Measurements from ENCODE around the gene SCLY.
A peak's percentile ranks its signal among the peaks of the same experiment; 100 is the strongest.
"Not testable (repeated sequence)": the region's sequence is repeated elsewhere in the genome, so short reads cannot be mapped to it uniquely, and the experiment has no call there.

SCLY gene, protein sequence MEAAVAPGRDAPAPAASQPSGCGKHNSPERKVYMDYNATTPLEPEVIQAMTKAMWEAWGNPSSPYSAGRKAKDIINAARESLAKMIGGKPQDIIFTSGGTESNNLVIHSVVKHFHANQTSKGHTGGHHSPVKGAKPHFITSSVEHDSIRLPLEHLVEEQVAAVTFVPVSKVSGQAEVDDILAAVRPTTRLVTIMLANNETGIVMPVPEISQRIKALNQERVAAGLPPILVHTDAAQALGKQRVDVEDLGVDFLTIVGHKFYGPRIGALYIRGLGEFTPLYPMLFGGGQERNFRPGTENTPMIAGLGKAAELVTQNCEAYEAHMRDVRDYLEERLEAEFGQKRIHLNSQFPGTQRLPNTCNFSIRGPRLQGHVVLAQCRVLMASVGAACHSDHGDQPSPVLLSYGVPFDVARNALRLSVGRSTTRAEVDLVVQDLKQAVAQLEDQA

DNA sequence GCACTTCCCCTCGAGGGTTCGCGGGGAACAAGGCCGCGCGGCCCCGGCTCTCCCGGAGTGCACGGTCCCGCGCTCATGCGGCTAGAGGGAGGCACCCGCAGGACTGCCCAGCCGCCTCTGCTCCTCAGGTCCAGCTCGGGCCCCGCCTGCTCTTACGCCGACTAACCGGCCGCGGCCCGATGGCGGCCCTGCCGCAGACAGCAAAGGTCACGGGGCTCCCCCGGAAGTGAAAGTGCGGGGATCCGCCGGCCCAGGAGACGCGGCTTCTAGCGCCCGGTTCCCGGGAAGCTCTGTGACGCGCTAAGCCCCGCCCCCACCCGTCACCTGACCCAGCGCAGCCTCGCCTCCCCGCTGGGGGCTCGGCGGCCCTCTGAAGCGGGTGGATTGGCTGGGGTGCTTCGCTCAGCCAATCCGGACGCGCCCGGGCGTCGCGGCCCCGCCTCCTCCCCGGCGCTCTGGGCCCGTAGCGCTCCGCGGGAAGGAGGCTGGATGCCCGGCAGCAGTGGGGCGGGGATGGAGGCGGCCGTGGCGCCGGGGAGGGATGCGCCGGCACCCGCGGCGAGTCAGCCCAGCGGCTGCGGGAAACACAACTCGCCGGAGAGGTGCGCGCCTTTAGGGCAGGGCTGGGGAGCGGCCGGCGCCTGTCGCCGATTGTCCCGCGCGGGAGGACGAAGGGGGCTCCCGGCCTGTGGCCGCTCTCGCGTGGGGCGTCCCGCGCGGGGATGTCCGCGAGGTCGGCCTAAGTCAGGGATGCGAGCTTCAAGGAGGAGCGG is at the start of gene SCLY:
Gene SCLY (plus strand): TSS at position 460 of the 773 bp plus-strand sequence. CDS start 54 bp downstream, at position 514.
- peak; percentile 99 for DNase-seq

GRCh38 chr2:238013806-238014205 is 47.0 kb upstream of the SCLY start:
- no peak for DNase-seq

- DNase-seq = no peak
Observed at GRCh38 chr2:238015705-238016104, 45.1 kb upstream of the SCLY start.

DNA sequence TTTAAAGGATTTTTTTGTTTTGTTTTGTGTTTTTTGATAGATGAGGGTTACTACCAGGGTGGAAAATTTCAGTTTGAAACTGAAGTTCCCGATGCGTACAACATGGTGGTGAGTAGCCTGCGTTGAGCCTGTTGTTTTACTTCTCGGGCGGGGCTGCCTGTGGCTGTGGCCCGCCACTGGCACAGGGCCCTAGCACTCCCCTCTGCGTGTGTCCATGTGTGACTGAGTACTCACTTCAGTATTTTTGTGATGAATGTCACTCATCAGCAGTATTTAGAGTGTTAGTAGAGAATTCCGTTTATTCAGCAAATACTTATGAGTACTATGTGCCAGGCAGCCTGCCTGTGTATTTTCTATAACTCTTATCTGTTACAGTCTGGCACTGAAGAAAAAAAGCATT is 44.3 kb upstream of the SCLY start:
- no peak for DNase-seq

DNA sequence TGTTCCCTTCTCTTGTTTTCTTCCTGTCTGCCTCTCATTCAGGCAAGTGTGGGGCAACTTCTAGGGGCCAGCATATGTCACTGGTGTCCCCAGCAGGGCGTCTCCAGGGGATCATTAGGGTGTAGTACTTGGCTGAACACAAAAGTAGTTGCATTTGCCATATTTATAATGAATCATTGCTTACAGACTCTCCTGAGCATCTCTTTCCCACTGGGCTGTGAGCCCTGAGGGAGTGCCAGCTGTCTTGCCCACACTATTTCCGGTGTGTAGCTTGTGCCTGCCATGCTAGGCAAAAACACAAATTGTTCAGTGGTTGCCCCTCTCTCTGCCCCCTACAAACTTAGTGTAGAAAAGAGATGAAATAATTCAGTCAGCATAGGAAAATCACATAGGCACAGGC is 40.8 kb upstream of the SCLY start:
- no peak for DNase-seq

DNA sequence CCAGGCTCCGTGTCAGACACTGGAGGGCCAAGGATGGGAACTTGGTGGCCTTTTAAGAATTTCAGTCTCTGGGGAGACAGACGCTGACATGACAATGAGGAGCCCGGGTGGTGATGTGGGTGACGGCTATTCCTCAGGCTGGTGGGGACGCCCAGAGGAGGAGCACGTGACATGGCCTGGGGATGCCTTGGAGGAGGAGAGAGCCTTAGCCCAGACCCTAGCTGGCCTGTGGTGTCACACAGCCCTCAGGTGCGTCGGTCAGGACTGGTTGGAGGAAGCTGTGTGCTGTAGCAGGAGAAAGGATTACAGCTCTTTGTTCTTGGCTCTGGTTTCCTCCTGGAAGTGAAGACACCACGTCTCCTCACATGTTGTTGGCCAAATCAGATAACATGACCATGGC is 40.0 kb upstream of the SCLY start:
- DNase-seq = no peak

DNA sequence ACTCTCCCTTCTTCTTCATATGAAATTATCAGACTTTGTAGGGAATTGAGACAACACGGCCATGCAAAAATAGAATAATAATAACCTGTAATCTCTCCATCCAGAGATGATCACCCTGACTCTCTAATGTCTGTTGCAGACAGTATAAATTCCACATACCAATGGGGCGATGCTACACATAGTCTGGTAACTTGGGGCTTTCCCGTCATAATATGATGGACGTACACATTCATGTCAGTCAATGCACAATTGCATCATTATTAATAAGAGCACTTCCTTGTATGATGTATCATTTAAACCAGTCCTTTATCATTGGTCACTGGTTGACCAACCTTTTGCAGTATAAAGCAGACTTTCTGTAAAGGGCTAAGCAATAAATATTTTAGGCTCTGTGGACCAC is 39.5 kb upstream of the SCLY start:
- no peak for DNase-seq

DNA sequence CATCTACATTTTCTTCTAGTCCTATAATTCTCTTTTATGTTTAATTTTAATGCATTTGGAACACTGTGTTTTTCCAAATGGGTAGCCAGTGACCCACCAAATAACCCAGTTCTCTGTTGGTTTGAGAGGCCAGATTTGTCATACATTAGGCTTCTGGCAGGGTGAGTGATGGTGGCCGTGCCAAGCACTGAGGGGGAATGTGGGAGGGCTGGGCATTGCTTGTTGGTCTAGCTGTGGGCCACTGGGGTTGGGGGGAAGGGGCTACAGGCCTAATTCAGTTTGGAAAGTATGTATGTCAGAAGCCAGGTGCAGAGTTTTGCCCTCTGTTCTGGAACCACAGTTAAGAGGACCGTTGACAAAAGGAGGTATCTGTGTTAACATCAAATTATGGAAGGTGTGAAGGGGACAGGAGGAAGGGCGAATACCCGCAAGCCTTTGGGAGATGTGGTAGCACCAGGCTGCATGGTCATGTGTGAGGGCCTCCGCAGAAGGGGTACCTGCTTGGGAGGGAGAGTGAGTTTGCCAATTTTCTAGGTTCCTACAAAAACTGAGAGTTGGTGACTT is 38.1 kb upstream of the SCLY start:
- no peak for DNase-seq

DNA sequence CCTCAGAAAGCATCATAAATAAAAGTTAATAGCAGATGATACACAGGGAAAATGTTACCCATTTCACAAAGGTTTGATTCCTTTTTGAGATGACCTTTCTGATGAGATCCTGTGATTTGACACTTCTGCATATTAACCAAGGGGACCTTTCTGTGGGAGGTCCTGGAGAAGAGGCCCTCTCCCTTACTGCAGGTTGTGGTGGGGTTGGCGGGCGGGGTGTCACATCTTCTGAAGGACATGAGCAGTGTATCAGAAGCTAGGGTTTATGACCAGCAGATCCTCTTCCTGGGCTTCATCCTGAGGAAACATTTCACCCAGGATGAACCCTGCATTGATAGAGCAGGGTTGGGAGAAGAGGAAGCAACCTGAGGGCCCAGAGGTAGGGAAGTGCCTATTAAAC is 37.2 kb upstream of the SCLY start:
- DNase-seq = no peak

- no peak for DNase-seq
Observed at GRCh38 chr2:238024986-238025385, 35.8 kb upstream of the SCLY start.

DNA sequence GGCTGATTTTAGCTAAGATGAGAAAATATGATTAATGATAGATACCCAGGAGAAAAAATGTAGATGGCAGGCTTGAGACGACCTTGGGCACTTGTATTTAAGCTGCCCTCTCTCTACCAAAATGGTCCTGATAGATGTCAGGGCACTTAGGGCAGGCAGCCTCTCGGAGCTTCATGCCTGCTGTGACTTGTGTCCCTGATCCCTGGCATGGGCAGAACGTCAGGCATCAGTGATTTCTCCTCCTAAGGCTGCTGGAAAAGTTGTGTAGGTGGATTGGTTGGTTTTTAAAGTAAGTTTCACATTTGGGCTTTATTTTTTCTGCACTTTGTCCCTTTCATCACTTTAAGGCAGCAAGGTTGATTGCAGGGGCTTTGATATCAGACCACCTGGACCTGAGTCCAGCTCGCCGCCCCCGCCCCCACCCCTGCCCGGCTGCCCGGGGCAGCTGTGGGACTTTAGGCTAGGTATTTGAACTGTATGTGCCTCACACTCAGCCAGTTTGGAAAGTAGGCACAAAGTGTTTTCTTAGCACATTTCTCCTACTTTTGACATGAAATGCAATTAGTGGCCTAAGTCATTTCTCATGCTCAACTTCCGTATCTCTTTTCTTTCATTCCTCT is 35.0 kb upstream of the SCLY start:
- DNase-seq = no peak

- DNase-seq = no peak
Observed at GRCh38 chr2:238027058-238027457, 33.7 kb upstream of the SCLY start.

GRCh38 chr2:238027591-238028415 is 33.0 kb upstream of the SCLY start:
- DNase-seq = peak; percentile 28

DNA sequence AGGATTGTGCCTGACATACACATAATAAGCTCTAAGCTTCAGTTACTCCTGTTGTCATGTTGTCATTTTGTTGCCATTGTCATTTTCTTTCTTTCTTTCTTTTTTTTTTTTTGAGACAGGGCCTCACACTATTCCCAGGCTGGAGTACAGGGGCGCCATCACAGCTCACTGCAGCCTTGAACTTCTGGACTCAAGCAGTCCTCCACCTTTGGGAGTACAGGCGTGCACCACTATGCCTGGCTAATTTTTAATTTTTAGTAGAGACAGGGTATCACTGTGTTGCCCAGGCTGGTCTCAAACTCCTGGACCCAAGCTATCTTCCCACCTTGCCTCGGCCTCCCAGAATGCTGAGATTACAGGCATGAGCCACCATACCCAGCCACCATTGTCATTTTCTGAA is 30.9 kb upstream of the SCLY start:
- DNase-seq = no peak

- DNase-seq = no peak
Observed at GRCh38 chr2:238030422-238031155, 30.2 kb upstream of the SCLY start.

DNA sequence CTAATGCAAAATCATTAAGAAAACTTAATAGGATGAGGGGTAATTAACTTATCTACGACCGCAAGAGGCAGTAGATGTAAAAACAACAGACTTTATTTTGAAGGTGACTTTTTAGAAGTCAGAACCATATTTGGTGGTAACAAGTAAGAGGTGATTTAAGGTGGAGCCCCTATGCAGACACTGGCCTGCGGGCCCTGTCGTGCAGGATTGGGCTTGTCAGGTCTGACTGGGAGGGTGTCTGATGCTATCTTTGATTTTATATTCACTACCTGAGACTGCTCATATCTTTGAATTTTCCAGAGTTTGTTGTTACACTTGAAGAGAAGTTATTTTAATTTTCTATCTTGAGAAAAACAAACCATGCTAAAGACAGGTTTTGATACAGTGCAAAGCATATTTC is 29.1 kb upstream of the SCLY start:
- DNase-seq = no peak

GRCh38 chr2:238032755-238033337 is 28.0 kb upstream of the SCLY start:
- DNase-seq = no peak

GRCh38 chr2:238033991-238034390 is 26.8 kb upstream of the SCLY start:
- not testable (repeated sequence) for DNase-seq

DNA sequence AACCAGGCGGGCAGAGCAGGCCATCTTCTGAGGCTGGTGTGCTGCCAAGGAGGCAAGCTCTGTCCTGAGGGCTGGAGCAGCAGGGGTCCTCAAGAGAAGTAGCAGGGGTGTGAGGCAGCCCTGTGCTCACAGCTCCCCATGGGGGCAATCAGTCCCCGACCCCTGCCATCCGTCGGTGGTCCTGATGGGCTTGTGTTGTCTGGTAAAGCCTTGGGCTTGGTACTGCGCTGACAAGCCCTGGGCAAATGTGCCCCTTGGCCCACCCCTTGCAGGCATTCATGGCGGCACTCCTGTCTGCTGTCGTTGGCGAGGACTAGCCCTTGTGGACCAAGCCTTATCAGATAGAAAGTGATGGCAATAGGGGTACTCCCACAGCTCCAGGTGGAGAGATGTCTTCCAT is 22.6 kb upstream of the SCLY start:
- DNase-seq = no peak

- no peak for DNase-seq
Observed at GRCh38 chr2:238039151-238039550, 21.6 kb upstream of the SCLY start.

GRCh38 chr2:238039985-238040384 is 20.8 kb upstream of the SCLY start:
- DNase-seq = no peak

Measured in femur (tissue), 1 donor.